ENCODE data around the gene HCAR2. TPM values are rescaled to one million over a fixed set of nuclear protein-coding genes. Genes with fewer than 3 reads are reported as not detected.
A peak's percentile ranks its signal among the peaks of the same experiment; 100 is the strongest.
"Not testable (repeated sequence)": the region's sequence is repeated elsewhere in the genome, so short reads cannot be mapped to it uniquely, and the experiment has no call there.

Gene HCAR2
- total RNA-seq, 1 donor from 2014 or later: 3.4 TPM

DNA sequence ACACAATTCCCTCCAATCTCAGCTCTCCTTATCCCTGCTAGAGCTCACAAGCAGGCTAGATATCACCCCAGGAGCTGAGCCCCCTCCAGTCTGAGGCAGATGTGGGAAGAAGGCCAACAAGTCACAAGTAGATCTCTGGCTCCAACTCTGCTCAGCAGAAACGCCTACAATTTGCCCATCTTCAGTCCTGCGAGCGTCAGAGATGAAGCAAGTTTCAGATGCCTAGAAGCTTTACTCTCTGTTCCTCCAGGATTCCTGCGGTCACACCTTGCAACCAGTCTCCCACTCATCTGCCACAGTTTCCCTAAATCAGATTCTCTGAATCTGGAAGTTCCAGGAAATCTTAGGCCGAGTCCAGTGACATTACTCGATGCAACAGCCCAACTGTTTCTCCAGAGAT lies 12.1 kb upstream of the HCAR2 start:
- DNase-seq: not testable (repeated sequence)

DNA sequence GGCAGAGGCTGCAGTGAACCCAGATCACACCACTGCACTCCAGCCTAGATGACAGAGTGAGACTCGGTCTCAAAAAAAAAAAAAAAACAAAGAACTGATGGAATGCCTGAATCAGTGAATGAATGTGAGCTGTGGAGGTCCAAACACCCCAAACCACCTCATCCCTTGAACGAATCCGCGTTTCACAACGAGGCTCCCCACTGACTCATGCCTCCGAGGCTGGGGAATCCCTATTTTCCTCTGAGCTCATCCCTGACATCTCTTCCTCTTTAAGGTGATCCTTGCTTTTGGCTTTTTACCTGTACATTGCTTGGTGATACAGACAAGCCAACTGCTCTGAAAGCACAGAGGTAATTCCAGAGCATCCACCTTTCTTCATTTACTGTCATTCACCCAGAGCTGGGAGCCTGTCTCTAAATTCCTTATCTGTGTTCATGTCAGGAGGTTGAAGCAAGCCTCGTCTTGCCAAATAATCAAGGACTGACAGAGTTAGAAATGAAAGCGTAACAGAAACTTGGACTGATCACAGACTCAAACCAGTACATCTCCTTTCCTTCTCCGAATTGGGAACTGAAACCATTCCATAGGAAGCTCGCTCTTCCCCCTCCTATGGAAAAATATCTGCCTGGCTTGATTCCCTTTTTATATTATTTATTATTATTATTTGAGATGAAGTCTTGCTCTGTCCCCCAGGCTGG lies 10.5 kb upstream of the HCAR2 start:
- not testable (repeated sequence) for DNase-seq

DNA sequence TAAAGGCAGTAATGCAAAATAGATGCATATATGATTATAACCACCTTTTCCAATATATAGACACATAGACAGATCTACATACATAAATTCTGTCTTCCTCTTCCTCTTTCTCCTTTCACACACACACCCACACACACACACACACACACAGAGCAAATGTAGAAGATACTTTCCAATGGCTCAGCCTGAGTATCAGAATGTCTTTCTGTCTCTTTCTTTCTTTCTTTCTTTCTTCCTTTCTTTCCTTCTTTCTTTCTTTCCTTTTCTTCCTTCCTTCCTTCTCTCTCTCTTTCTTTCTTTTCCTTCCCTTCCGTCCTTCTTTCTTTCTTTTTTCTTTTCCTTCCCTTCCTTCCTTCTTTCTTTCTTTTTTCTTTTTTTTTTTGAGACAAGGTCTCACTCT lies 8.1 kb upstream of the HCAR2 start:
- DNase-seq: not testable (repeated sequence)

DNA sequence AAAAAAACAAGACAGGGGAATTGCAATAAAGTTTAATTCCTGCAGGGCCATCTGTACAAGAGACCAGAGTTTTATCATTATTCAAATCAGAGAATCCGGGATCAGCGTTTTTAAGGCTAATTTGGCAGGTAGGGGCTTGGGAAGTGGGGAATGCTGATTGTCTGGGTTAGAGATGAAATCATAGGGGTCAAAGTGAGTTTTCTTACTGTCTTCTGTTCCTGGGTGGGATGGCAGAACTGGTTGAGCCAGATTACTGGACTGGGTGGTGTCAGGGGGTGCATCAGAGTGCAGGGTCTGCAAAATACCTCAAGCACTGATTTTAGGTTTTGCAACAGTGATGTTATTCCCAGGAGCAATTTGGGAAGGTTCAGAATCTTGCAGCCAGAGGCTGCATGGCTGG lies 7.2 kb upstream of the HCAR2 start:
- not testable (repeated sequence) for DNase-seq

DNA sequence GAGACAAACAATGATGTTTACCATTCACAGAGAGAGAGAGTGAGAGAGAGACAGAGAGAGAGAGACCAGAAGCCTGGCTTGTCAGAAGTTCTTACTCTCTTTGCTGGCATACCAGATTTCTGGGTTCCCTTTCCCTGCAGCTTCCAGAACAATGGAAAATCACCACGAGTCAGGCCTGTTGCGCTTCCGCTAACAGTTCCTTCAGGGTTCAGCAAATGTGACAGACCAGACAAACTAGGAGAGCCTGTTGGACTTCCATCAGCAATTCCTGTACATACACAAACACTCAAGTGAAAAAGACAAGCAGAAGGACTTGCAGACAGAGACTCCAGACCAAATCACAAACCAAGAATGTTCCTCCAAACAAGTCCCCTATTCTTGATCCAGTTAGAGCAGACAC lies 6.1 kb upstream of the HCAR2 start:
- not testable (repeated sequence) for DNase-seq

DNA sequence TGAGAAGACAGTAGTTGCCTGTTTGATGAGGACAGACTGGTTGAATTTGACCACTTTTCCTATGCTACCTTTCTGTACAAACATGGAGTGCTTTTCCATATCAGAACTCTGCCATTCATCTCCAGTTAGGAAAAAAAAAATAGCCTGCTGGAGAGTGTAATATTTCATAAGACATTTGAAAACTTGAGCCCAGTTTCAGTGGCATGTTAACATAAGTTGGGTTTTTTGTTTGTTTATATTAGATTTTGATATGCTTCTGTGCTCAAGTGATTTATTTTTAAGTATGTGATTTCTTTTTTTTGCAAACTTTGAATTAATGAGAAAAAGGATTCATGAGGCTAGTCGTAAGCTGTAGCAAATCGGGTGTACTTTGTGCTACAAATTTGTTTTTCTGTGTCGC lies 684 bp upstream of the HCAR2 start:
- DNase-seq: not testable (repeated sequence)

DNA sequence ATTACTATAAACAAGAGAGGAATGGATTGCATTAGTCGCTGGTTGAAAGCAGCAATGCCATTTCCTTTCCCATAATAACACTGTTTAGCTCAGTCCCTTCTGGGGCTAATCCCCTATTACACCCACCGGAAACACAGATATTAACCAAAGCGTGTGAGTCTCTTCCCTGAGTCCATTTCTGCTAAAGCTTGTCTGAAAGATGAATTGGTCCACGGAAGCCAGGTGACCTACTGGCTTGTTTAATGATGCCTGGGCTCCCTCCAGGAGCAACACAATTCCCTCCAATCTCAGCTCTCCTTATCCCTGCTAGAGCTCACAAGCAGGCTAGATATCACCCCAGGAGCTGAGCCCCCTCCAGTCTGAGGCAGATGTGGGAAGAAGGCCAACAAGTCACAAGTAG lies 1.7 kb downstream of the HCAR2 start:
- DNase-seq: not testable (repeated sequence)

DNA sequence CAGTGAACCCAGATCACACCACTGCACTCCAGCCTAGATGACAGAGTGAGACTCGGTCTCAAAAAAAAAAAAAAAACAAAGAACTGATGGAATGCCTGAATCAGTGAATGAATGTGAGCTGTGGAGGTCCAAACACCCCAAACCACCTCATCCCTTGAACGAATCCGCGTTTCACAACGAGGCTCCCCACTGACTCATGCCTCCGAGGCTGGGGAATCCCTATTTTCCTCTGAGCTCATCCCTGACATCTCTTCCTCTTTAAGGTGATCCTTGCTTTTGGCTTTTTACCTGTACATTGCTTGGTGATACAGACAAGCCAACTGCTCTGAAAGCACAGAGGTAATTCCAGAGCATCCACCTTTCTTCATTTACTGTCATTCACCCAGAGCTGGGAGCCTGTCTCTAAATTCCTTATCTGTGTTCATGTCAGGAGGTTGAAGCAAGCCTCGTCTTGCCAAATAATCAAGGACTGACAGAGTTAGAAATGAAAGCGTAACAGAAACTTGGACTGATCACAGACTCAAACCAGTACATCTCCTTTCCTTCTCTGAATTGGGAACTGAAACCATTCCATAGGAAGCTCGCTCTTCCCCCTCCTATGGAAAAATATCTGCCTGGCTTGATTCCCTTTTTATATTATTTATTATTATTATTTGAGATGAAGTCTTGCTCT lies 3.0 kb downstream of the HCAR2 start:
- not testable (repeated sequence) for DNase-seq

DNA sequence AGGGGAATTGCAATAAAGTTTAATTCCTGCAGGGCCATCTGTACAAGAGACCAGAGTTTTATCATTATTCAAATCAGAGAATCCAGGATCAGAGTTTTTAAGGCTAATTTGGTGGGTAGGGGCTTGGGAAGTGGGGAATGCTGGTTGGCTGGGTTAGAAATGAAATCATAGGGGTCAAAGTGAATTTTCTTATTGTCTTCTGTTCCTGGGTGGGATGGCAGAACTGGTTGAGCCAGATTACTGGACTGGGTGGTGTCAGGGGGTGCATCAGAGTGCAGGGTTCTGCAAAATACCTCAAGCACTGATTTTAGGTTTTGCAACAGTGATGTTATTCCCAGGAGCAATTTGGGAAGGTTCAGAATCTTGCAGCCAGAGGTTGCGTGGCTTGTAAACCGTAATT lies 6.2 kb downstream of the HCAR2 start:
- not testable (repeated sequence) for DNase-seq

DNA sequence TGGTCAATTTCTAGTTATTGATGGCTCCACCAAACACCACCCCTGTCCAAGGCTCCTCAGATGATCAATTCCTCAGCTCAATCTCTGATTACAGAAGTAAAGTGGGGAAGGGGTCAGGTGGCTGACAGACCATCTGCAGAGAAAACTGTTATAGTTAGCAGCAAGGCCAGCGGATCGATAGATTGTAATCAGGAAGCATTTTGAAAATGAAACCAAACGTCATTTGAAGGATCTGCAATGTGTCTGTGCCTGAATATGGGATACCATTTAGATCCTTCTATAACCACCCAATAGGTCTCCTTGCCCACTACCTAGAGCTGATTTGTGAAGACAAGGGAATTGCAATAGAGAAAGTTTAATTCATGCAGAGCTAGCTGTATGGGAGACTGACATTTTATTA lies 11.6 kb downstream of the HCAR2 start:
- DNase-seq: no peak

DNA sequence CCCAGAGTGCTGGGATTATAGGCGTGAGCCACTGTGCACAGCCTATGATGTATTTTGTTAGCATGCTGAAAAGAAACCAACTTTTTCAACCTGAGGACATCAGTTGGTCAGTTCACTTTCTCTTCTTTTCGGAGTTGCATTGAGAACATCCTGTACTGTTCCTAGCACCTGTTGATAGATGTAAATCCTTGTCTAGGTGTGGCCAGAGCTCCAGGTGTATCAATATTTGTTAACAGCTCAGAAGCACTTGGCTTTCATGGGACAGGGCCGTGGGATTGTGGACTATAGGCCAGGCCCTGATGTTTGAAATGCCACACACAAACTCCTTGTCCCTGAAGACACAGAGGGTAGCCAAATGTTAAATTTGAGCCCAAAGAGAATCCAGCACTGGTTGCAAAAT lies 14.9 kb downstream of the HCAR2 start:
- DNase-seq: no peak

DNA sequence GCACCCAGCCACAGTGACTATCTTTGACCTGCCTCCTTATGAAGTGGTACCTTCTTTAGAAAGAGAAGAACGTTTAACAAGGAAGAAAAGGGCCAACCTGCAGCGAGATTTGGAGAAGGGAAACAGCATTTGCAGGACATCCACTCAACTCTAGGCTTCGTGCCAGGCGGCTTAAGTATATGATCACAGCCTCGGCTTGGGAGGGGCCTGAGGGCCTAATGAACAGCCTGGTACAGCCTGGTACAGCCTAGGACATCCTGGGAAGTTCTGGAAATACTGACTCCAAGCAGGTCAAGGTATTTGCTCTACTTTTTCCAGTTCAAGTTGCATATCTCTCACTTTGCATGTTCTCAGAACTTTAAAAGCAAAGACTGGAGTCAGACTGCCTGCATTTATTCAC lies 16.1 kb downstream of the HCAR2 start:
- peak; percentile 52 for DNase-seq

DNA sequence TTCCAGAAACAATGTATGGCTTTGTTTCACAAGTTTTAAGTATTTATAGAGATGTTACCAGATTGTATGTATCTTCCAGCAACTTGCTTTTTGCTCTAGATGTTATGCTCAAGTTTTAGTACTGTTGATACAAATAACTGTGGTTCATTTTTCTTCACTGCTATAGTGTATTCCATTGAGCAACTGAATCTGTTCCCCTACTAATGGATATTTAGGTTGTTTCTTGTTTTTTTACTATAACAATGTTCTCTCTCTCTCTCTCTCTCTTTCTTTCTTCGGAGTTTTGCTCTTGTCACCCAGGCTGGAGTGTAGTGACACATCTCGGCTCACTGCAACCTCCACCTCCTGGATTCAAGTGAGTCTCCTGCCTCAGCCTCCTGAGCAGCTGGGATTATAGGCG lies 16.6 kb downstream of the HCAR2 start:
- DNase-seq: no peak

DNA sequence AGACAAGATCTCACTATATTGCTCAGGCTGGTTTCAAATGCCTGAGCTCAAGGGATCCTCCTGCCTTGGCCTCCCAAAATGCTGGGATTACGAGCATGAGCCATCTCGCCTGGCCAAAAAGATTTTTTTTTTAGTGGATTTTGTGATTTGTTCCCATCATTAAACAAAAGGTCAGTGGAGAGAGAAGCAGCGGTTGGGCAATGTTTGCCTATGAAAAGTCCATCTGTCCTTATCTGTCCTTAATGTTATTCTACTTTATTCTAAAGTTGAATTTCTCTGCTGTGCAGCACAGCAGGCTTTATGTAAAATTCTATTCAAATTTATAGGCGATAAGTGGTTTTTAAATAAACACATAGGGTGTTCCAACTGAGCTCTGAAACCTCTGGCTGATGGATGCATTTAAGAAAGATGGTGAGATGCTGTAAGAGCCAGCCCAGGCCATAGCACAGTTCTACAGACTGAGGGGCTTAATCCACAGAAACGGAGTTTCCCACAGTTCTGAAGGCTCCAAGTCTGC lies 18.8 kb downstream of the HCAR2 start:
- no peak for DNase-seq

DNA sequence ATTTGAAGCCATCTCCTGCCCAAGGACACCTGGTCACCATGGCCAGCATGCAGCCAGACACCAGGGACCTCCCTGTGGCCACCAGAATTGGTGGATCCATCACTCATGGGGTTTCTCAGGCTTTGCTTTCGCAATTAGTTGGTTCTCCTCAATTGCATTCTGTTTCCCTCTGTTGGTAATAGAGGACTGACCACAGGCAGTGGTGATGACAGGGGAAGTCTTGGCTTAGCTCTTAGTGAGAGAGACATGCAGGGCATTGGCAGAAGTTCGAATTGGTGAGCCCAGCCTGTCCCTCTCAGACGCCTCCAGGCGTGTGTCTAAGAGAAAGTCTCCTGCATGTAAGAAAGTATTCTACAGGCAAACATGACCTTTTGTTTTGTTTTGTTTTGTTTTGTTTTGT lies 21.3 kb downstream of the HCAR2 start:
- DNase-seq: no peak

DNA sequence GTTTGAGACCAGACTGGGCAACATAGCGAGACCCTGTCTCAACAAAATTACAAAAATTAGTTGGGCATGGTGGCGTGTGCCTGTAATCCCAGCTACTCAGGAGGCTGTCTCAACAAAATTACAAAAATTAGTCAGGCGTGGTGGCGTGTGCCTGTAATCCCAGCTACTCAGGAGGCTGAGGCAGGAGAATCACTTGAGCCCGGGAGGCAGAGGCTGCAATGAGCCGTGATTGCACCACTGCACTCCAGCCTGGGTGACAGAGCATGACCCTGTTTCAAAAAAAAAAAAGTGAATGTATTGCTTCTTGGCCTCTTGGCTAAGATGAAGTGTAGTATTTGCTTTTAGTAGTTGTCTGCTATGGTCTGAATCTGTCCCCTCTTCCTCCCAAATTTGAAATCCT lies 22.2 kb downstream of the HCAR2 start:
- DNase-seq: not testable (repeated sequence)

DNA sequence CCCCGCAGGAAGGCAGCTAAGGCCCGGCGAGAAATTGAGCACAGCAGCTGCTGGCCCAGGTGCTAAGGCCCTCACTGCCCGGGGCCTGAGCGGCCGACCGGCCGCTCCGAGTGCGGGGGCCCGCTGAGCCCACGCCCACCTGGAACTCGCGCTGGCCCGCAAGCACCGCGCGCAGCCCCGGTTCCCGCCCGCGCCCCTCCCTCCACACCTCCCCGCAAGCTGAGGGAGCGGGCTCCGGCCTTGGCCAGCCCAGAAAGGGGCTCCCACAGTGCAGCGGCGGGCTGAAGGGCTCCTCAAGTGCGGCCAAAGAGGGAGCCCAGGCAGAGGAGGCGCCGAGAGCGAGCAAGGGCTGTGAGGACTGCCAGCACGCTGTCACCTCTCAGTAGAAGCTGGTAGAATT lies 26.4 kb downstream of the HCAR2 start:
- not testable (repeated sequence) for DNase-seq

DNA sequence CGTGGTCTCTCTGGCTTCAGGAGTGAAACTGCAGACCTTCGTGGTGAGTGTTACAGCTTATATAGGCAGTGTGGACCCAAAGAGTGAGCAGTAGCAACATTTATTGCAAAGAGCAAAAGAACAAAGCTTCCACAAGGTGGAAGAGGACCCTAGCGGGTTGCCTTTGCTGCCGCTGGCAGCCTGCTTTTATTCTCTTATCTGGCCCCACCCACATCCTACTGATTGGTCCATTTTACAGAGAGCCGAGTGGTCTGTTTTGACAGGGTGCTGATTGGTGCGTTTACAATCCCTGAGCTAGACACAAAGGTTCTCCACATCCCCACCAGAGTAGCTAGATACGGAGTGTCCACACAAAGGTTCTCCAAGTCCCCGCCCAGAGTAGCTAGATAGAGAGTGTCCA lies 27.1 kb downstream of the HCAR2 start:
- DNase-seq: not testable (repeated sequence)

DNA sequence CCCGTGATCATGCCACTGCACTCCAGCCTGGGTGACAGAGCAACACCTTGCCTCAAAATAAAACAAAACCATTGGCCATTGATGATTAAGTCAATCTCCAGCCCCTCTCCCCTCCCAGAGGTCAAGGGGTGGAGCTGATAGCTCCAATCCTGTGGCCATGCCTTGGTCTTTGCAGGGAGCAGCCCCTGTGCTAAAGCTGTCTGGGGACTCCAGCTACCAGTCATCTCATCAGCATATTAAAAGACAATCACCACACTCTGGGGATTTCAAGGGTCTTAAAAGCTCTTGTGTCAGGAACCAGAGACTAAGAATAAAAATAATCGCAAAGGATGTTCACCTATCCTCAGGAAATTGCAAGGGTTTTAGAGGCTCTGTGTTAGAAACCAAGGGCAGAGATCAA lies 30.6 kb downstream of the HCAR2 start:
- DNase-seq: no peak

DNA sequence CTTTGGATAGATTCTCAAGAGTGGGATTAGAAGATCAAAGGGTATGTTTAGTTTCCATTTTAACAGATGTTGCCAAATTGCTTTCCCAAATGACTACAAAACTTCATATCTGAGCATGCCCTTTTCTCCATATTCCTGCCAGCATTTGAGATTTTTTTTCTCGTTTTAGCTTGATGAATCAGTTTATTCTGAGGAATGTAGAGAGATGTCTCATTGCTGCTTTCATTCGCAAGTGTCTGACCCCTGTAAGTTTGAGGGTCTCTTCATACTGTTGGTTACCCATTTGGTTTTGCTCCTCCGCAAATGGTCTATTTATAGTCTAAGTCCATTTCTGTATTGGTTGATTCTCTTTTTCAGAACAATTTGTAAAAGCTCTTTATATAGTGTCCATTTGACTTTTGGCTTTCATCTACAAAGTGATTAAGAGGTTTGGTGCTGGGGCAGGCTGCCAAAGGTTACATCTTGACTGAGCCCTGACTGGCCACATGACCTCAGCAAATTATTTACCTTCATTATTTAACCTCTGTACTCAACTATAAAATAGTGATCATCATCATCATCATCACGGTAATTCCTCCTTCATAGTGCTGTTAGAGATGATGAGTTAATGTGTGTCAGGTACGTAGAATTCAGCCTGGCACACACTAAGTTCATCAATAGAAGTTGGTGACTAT lies 33.6 kb downstream of the HCAR2 start:
- DNase-seq: no peak

DNA sequence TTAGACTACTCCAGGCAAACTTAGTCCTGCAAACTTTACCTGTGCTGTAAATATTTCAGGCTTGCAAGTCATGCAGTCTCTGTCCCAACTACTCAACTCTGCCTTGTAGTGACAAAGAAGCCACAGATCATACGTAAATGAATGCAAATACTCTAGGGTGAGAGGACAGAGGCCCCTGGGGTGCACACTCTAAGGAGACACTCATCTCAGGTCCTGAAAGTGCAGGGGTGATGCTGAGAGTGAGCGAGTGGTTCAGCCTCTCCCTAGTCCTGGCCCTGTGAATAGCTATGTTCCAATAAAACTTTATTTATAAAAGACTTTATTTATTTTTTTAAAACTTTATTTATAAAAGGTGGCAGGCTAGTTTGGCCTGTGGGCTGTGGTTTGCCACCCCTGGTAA lies 34.9 kb downstream of the HCAR2 start:
- no peak for DNase-seq

DNA sequence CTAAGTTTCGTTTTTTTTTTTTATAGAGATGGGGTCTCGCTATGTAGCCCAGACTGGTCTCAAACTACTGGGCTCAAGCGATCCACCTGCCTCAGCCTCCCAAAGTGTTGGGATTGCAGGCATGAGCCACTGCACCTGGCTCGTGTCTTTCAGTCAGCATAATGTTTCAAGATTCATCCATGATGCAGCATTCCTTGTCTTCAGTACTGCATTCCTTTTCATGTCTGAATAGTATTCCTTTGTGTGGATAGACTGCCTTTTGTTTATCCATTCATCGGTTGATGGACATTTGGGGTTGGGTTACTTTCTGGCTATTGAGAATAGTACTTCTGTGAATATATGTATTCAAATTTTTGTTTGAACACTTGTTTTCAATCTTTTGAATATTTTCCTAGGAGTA lies 37.4 kb downstream of the HCAR2 start:
- DNase-seq: no peak

DNA sequence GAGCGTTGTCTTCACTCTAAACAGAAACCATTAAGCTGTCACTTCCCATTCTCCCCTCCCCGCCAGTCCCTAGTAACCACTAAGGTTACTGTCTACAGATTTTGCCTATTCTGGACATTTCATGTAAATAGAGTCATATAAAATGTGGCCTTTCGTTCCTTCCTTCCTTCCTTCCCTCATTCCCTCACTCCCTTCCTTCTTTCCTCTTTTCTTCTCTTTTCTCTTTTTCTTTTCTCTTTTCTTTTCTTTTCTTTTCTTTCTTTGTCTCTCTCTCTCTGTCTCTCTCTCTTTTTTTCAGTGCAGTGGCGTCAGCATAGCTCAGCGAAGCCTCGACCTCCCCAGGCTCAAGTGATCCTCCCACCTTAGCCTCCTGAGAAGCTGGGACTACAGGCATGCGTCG lies 37.8 kb downstream of the HCAR2 start:
- no peak for DNase-seq

Data from tongue (tissue), 2 donors.